ENCODE data around the gene CTNNA2. TPM values are rescaled to one million over a fixed set of nuclear protein-coding genes. Genes with fewer than 3 reads are reported as not detected.
A peak's percentile ranks its signal among the peaks of the same experiment; 100 is the strongest.

Gene CTNNA2
- total RNA-seq, 1 donor from 2014 or later: 43.5 TPM

DNA sequence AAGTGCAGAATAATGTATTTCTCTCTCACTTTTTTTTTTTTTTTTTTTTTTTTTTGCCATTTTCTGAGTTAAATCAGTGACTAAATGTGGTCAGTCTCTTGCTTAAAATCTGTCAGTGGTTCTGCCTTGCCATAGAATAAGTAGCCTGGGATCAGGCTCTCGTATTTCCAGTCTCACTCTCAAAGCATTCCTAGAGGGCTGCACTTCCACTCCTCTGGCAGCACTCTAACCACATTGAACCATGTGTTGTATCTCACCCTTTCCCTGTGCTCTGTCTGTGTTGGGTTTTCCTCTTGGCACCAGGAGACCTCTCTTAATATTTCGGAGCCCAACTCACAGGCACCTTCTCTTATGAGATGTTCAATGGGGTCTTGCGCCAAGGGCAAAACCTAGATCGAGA, 304.4 kb downstream of the CTNNA2 start:
- TF ChIP-seq EZH2 (IDR thresholded peaks at IDR 0.05): no peak
- TF ChIP-seq, protein P1, sequence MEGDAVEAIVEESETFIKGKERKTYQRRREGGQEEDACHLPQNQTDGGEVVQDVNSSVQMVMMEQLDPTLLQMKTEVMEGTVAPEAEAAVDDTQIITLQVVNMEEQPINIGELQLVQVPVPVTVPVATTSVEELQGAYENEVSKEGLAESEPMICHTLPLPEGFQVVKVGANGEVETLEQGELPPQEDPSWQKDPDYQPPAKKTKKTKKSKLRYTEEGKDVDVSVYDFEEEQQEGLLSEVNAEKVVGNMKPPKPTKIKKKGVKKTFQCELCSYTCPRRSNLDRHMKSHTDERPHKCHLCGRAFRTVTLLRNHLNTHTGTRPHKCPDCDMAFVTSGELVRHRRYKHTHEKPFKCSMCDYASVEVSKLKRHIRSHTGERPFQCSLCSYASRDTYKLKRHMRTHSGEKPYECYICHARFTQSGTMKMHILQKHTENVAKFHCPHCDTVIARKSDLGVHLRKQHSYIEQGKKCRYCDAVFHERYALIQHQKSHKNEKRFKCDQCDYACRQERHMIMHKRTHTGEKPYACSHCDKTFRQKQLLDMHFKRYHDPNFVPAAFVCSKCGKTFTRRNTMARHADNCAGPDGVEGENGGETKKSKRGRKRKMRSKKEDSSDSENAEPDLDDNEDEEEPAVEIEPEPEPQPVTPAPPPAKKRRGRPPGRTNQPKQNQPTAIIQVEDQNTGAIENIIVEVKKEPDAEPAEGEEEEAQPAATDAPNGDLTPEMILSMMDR (IDR thresholded peaks at IDR 0.05): no peak
- TF ChIP-seq EZH2phosphoT487 (IDR thresholded peaks at IDR 0.05): no peak
- Histone ChIP-seq H3K27me3 (no peaks in the 10 kb centered on the region), H3K4me3 (no peak overlapping the region), H2AFZ (replicated peaks) (no peak overlapping the region), H3K4me1 (peaks cover 3% of the 10 kb centered on the region), H3K36me3 (no peaks in the 10 kb centered on the region), H3K9me3 (ENCODE audit: low read depth) (no peaks in the 10 kb centered on the region), H4K20me1 (ENCODE audit: low read depth) (no peaks in the 10 kb centered on the region), H3F3A (ENCODE audit: low read depth) (no peaks in the 10 kb centered on the region), H3K79me2 (ENCODE audit: low read depth) (no peaks in the 10 kb centered on the region), H3K9ac (no peak overlapping the region), H3K4me2 (no peak overlapping the region), H3K27ac (no peak overlapping the region)
- Mint-ChIP-seq H3K27ac (no peak overlapping the region), H3K27me3 (ENCODE audit: insufficient read depth, low read depth) (no peaks in the 10 kb centered on the region), H3K4me1 (no peaks in the 10 kb centered on the region), H3K36me3 (peaks cover 6% of the 10 kb centered on the region), H3K4me3 (no peak overlapping the region), H3K9me3 (peaks cover 13% of the 10 kb centered on the region)
- DNase-seq (ENCODE audit: low spot score): peak; percentile 11

- Histone ChIP-seq H3K9ac (no peak overlapping the region), H3K27ac (no peak overlapping the region), H3K4me3 (no peak overlapping the region), H3K36me3 (no peaks in the 10 kb centered on the region), H3F3A (ENCODE audit: low read depth) (no peaks in the 10 kb centered on the region), H3K4me1 (peaks cover 3% of the 10 kb centered on the region), H3K79me2 (ENCODE audit: low read depth) (no peaks in the 10 kb centered on the region), H4K20me1 (ENCODE audit: low read depth) (no peaks in the 10 kb centered on the region), H3K9me3 (ENCODE audit: low read depth) (no peaks in the 10 kb centered on the region), H2AFZ (replicated peaks) (no peak overlapping the region), H3K4me2 (no peak overlapping the region), H3K27me3 (no peaks in the 10 kb centered on the region)
- no peaks in the 10 kb centered on the region for H3K4me1 Mint-ChIP-seq
- H3K36me3 Mint-ChIP-seq: peaks cover 6% of the 10 kb centered on the region
- no peak for DNase-seq (ENCODE audit: low spot score)
- no peak overlapping the region for H3K4me3 Mint-ChIP-seq
- H3K27ac Mint-ChIP-seq: no peak overlapping the region
- TF ChIP-seq, protein P1 (IDR thresholded peaks at IDR 0.05): no peak
- no peak for TF ChIP-seq EZH2phosphoT487 (IDR thresholded peaks at IDR 0.05)
- no peak for TF ChIP-seq EZH2 (IDR thresholded peaks at IDR 0.05)
- H3K27me3 Mint-ChIP-seq (ENCODE audit: insufficient read depth, low read depth): no peaks in the 10 kb centered on the region
- H3K9me3 Mint-ChIP-seq: peaks cover 2% of the 10 kb centered on the region
Measured at GRCh38 chr2:79820281-79820680, 307.4 kb downstream of the CTNNA2 start.

- Histone ChIP-seq H3K4me1 (peaks cover 3% of the 10 kb centered on the region), H3K79me2 (ENCODE audit: low read depth) (no peaks in the 10 kb centered on the region), H2AFZ (replicated peaks) (no peak overlapping the region), H3K9me3 (ENCODE audit: low read depth) (no peaks in the 10 kb centered on the region), H3K9ac (no peak overlapping the region), H3K27ac (no peak overlapping the region), H3K27me3 (no peaks in the 10 kb centered on the region), H4K20me1 (ENCODE audit: low read depth) (no peaks in the 10 kb centered on the region), H3F3A (ENCODE audit: low read depth) (no peaks in the 10 kb centered on the region), H3K4me2 (no peak overlapping the region), H3K36me3 (no peaks in the 10 kb centered on the region), H3K4me3 (no peak overlapping the region)
- no peaks in the 10 kb centered on the region for H3K27me3 Mint-ChIP-seq (ENCODE audit: insufficient read depth, low read depth)
- TF ChIP-seq EZH2 (IDR thresholded peaks at IDR 0.05) (no peak), EZH2phosphoT487 (IDR thresholded peaks at IDR 0.05) (no peak)
- TF ChIP-seq, protein P1 (IDR thresholded peaks at IDR 0.05): no peak
- DNase-seq (ENCODE audit: low spot score): no peak
- H3K4me1 Mint-ChIP-seq: no peaks in the 10 kb centered on the region
- peaks cover 8% of the 10 kb centered on the region for H3K36me3 Mint-ChIP-seq
- no peak overlapping the region for H3K4me3 Mint-ChIP-seq
- H3K9me3 Mint-ChIP-seq: no peaks in the 10 kb centered on the region
- no peak overlapping the region for H3K27ac Mint-ChIP-seq
Measured at GRCh38 chr2:79822136-79822535, 309.3 kb downstream of the CTNNA2 start.

Measured in neural progenitor cell (in vitro differentiated cells).